GM18508 (cell line): ENCODE results near the gene TPRG1.
"Not testable (repeated sequence)": the region's sequence is repeated elsewhere in the genome, so short reads cannot be mapped to it uniquely, and the experiment has no call there.

ENCODE experiments used
- ATAC-seq: cut with Tn5 transposase; IDR thresholded peaks from one replicate; pipeline ENCODE4 v1.9.1; 2021; ENCODE audit warnings: moderate number of reproducible peaks; ENCODE audit not compliant: insufficient read depth, unreplicated experiment

The TPRG1 gene

GRCh38 chr3:189305412-189305811, 133.6 kb downstream of the TPRG1 start:
- ATAC-seq: peak; percentile 48

- ATAC-seq: peak; percentile 39
Measured at GRCh38 chr3:189307963-189308362, 136.2 kb downstream of the TPRG1 start.

- ATAC-seq: no peak
Measured at GRCh38 chr3:189308608-189309007, 136.8 kb downstream of the TPRG1 start.

- ATAC-seq: no peak
Measured at GRCh38 chr3:189309400-189309975, 137.7 kb downstream of the TPRG1 start.

GRCh38 chr3:189311521-189311920, 139.8 kb downstream of the TPRG1 start:
- no peak for ATAC-seq

GRCh38 chr3:189312866-189313265, 141.1 kb downstream of the TPRG1 start:
- no peak for ATAC-seq

GRCh38 chr3:189316296-189317019, 144.7 kb downstream of the TPRG1 start:
- no peak for ATAC-seq

- ATAC-seq: no peak
Measured at GRCh38 chr3:189317911-189318310, 146.1 kb downstream of the TPRG1 start.

- ATAC-seq: no peak
Measured at GRCh38 chr3:189320511-189320910, 148.7 kb downstream of the TPRG1 start.

GRCh38 chr3:189322339-189322738, 150.6 kb downstream of the TPRG1 start:
- ATAC-seq: no peak

GRCh38 chr3:189324538-189325138, 152.9 kb downstream of the TPRG1 start:
- ATAC-seq: peak; percentile 100

GRCh38 chr3:189325454-189325853, 153.7 kb downstream of the TPRG1 start:
- no peak for ATAC-seq

GRCh38 chr3:189329630-189330029, 157.9 kb downstream of the TPRG1 start:
- not testable (repeated sequence) for ATAC-seq

- ATAC-seq: no peak
Measured at GRCh38 chr3:189330066-189330465, 158.3 kb downstream of the TPRG1 start.

GRCh38 chr3:189331002-189331418, 159.2 kb downstream of the TPRG1 start:
- ATAC-seq: no peak

GRCh38 chr3:189334064-189334920, 162.5 kb downstream of the TPRG1 start:
- no peak for ATAC-seq

- no peak for ATAC-seq
Measured at GRCh38 chr3:189337673-189338091, 165.9 kb downstream of the TPRG1 start.

GRCh38 chr3:189338366-189338765, 166.6 kb downstream of the TPRG1 start:
- ATAC-seq: no peak

GRCh38 chr3:189339996-189340395, 168.2 kb downstream of the TPRG1 start:
- ATAC-seq: no peak

- no peak for ATAC-seq
Measured at GRCh38 chr3:189340680-189341460, 169.1 kb downstream of the TPRG1 start.
